GM12892 (cell line): Measurements from ENCODE around the gene CEP44.
"Not testable (repeated sequence)": the region's sequence is repeated elsewhere in the genome, so short reads cannot be mapped to it uniquely, and the experiment has no call there.

Experiments
- DNase-seq: peaks from one replicate; pipeline ENCODE4 v3.0.0; 2011; ENCODE audit not compliant: insufficient read length
- FAIRE-seq: peaks from 2 replicates; lab custom pipeline; 2011; peaks lifted over from hg19 to GRCh38; lab: Jason Lieb, UNC
- POLR2A ChIP-seq: IDR thresholded peaks from 2 replicates; pipeline ENCODE4 v1.6.1; 2011; ENCODE audit warnings: low read depth, low read length, control low read depth
- POLR2AphosphoS5 ChIP-seq: IDR thresholded peaks from 2 replicates; pipeline ENCODE4 v1.6.1; 2011; ENCODE audit warnings: low read depth, low read length, control low read depth
- TAF1 ChIP-seq: IDR thresholded peaks from 2 replicates; pipeline ENCODE4 v1.6.1; 2011; ENCODE audit warnings: low read depth, mild to moderate bottlenecking, control low read depth, low read length, borderline replicate concordance

Gene CEP44

GRCh38 chr4:174260099-174260498 is 23.6 kb upstream of the CEP44 start:
- FAIRE-seq (peak; percentile 44), DNase-seq (no peak)
- no peak for TF ChIP-seq TAF1
- no peak for TF ChIP-seq POLR2AphosphoS5
- no peak for TF ChIP-seq POLR2A

GRCh38 chr4:174261432-174261831 is 22.3 kb upstream of the CEP44 start:
- FAIRE-seq, DNase-seq: not testable (repeated sequence)

- no peak for DNase-seq
- TF ChIP-seq POLR2A (no peak), TAF1 (no peak), POLR2AphosphoS5 (no peak)
- no peak for FAIRE-seq
Observed at GRCh38 chr4:174262624-174263444, 20.9 kb upstream of the CEP44 start.

GRCh38 chr4:174263445-174263736 is 20.3 kb upstream of the CEP44 start:
- FAIRE-seq (no peak), DNase-seq (no peak)
- no peak for TF ChIP-seq TAF1
- no peak for TF ChIP-seq POLR2A
- TF ChIP-seq POLR2AphosphoS5, result no peak

GRCh38 chr4:174265916-174266315 is 17.8 kb upstream of the CEP44 start:
- FAIRE-seq (no peak), DNase-seq (no peak)
- TF ChIP-seq POLR2AphosphoS5 (no peak), POLR2A (no peak), TAF1 (no peak)

- DNase-seq, result no peak
- FAIRE-seq, result no peak
- no peak for TF ChIP-seq POLR2AphosphoS5
- no peak for TF ChIP-seq TAF1
- no peak for TF ChIP-seq POLR2A
Observed at GRCh38 chr4:174266416-174266815, 17.3 kb upstream of the CEP44 start.

- TF ChIP-seq POLR2A (no peak), TAF1 (no peak), POLR2AphosphoS5 (no peak)
- DNase-seq (no peak), FAIRE-seq (no peak)
Observed at GRCh38 chr4:174273930-174274329, 9.8 kb upstream of the CEP44 start.

- FAIRE-seq (no peak), DNase-seq (no peak)
- TF ChIP-seq TAF1 (no peak), POLR2A (no peak)
Observed at GRCh38 chr4:174274436-174274835, 9.3 kb upstream of the CEP44 start.

- TF ChIP-seq POLR2A, result no peak
- TF ChIP-seq POLR2AphosphoS5, result no peak
- TF ChIP-seq TAF1, result no peak
- FAIRE-seq (peak; percentile 40), DNase-seq (no peak)
Observed at GRCh38 chr4:174275101-174275500, 8.6 kb upstream of the CEP44 start.

GRCh38 chr4:174277433-174277832 is 6.3 kb upstream of the CEP44 start:
- TF ChIP-seq POLR2AphosphoS5 (no peak), TAF1 (no peak), POLR2A (no peak)
- FAIRE-seq, result no peak
- DNase-seq, result no peak

GRCh38 chr4:174278467-174278866 is 5.2 kb upstream of the CEP44 start:
- TF ChIP-seq POLR2AphosphoS5, result no peak
- no peak for TF ChIP-seq TAF1
- no peak for FAIRE-seq
- no peak for DNase-seq

GRCh38 chr4:174279433-174280155 is 4.1 kb upstream of the CEP44 start:
- TF ChIP-seq POLR2A (no peak), POLR2AphosphoS5 (no peak), TAF1 (no peak)
- no peak for FAIRE-seq
- DNase-seq, result no peak
